CD8-positive, alpha-beta memory T cell (primary cell): ENCODE measurements around the gene JADE2. TPM values are rescaled to one million over a fixed set of nuclear protein-coding genes. Genes with fewer than 3 reads are reported as not detected.
"Not testable (repeated sequence)": the region's sequence is repeated elsewhere in the genome, so short reads cannot be mapped to it uniquely, and the experiment has no call there.

Experiments used
- CTCF ChIA-PET: fragments of 350-600 bp; sonication (Branson Sonifier 250); formaldehyde crosslinking; loops from one replicate; lab custom pipeline; 2021; ENCODE audit warnings: antibody characterized with exemption; lab: Charles Lee
- POLR2A ChIA-PET: fragments of 350-600 bp; sonication (Branson Sonifier 250); formaldehyde crosslinking; loops from one replicate; lab custom pipeline; 2021; ENCODE audit warnings: antibody characterized with exemption; lab: Charles Lee
- DNase-seq, 5 donors: peaks; one replicate each; pipeline versions ENCODE4 v3.0.0 to v3.0.0-alpha.2; 2020 to 2022; ENCODE audit warnings: mixed read lengths in 1 of 5
- H3K27ac ChIP-seq: one replicate; pipeline ENCODE4 v1.7.0; 2013; ENCODE audit warnings: low read depth, mild to moderate bottlenecking, low read length, moderate library complexity
- H3K27me3 ChIP-seq: 2 replicates; pipeline ENCODE4 v1.7.0; 2013; ENCODE audit warnings: low read length, mild to moderate bottlenecking; ENCODE audit not compliant: insufficient read depth, poor library complexity, severe bottlenecking
- H3K36me3 ChIP-seq: 2 replicates; pipeline ENCODE4 v1.7.0; 2013; ENCODE audit warnings: mild to moderate bottlenecking, low read length, moderate library complexity; ENCODE audit not compliant: insufficient read depth
- H3K4me1 ChIP-seq: 2 replicates; pipeline ENCODE4 v1.7.0; 2013; ENCODE audit warnings: mild to moderate bottlenecking, low read length, moderate library complexity; ENCODE audit not compliant: insufficient read depth
- H3K4me3 ChIP-seq: 2 replicates; pipeline ENCODE4 v1.7.0; 2013; ENCODE audit warnings: mild to moderate bottlenecking, low read length
- H3K9me3 ChIP-seq: 2 replicates; pipeline ENCODE4 v1.7.0; 2013; ENCODE audit warnings: mild to moderate bottlenecking, low read length
- H3K27ac Mint-ChIP-seq, 8 donors: one replicate each; pipeline ENCODE4 v1.8.0; 2020 to 2021; ENCODE audit warnings: mixed read lengths in 8 of 8, mild to moderate bottlenecking in 6 of 8, inconsistent platforms in 3 of 8, moderate library complexity in 3 of 8
- H3K27me3 Mint-ChIP-seq, 2 donors: one replicate each; pipeline ENCODE4 v1.8.0; 2020 to 2021; ENCODE audit warnings: mixed read lengths in 2 of 2, mild to moderate bottlenecking in 1 of 2, moderate library complexity in 1 of 2
- H3K36me3 Mint-ChIP-seq, 3 donors: one replicate each; pipeline ENCODE4 v1.8.0; 2020 to 2021; ENCODE audit warnings: mixed read lengths in 3 of 3, inconsistent platforms in 1 of 3, mild to moderate bottlenecking in 1 of 3
- H3K4me1 Mint-ChIP-seq, 3 donors: one replicate each; pipeline ENCODE4 v1.8.0; 2020 to 2021; ENCODE audit warnings: mixed read lengths in 3 of 3, inconsistent platforms in 1 of 3, mild to moderate bottlenecking in 1 of 3
- H3K4me3 Mint-ChIP-seq, 7 donors: one replicate each; pipeline ENCODE4 v1.8.0; 2020 to 2021; ENCODE audit warnings: mixed read lengths in 7 of 7, mild to moderate bottlenecking in 6 of 7, moderate library complexity in 4 of 7, inconsistent platforms in 2 of 7
- H3K9me3 Mint-ChIP-seq, 5 donors: one replicate each; pipeline ENCODE4 v1.8.0; 2020 to 2022; ENCODE audit warnings: mixed read lengths in 5 of 5, mild to moderate bottlenecking in 3 of 5, moderate library complexity in 2 of 5, inconsistent platforms in 1 of 5
- polyA plus RNA-seq: library from polyadenylated mRNA; unstranded; fragments of 300-500 nt; fragmentation: Illumina TruSeq; gene quantifications from one replicate; pipeline ENCODE4 v1.2.3, GENCODE V29; 2021
- total RNA-seq, 2 experiments: library from RNA; stranded (reverse); gene quantifications; one replicate each; pipeline ENCODE4 v1.2.3, GENCODE V29; 2021

Gene JADE2
- total and polyA plus RNA-seq, 3 experiments from 2014 or later = 47.1 to 107 (median 105) TPM

- peaks cover 51% of the 10 kb centered on the region for H3K36me3 ChIP-seq
- ChIA-PET POLR2A (interaction anchor here (1.0 kb wide), 1 partner anchor 13 kb away, joined by 3 read pairs; no protein-coding TSS in a partner anchor), CTCF (interaction anchor here (1.5 kb wide), 2 partner anchors 24 to 139 kb away, joined by 3 to 5 read pairs; partner anchors contain the start of gene CDKN2AIPNL)
- H3K36me3 Mint-ChIP-seq = peaks cover 0 to 87% (median 1%) of the 10 kb centered on the region in 3 donors
- H3K27me3 Mint-ChIP-seq = peaks cover 0 to 1% of the 10 kb centered on the region in 2 donors
- H3K4me1 ChIP-seq = peaks cover 49% of the 10 kb centered on the region
- peaks cover 55 to 81% (median 62%) of the 10 kb centered on the region in 3 donors for H3K4me1 Mint-ChIP-seq
- peak overlapping the region in 2 of 7 donors; percentile 31 to 32 for H3K4me3 Mint-ChIP-seq
- no peaks in the 10 kb centered on the region for H3K9me3 Mint-ChIP-seq
- no peak overlapping the region for H3K4me3 ChIP-seq
- H3K27ac Mint-ChIP-seq = peak overlapping the region; percentile 51 to 93 (median 78)
- peak in 1 of 5 donors; percentile 26 for DNase-seq
- H3K27ac ChIP-seq = no peak overlapping the region
- H3K9me3 ChIP-seq = no peaks in the 10 kb centered on the region
- no peaks in the 10 kb centered on the region for H3K27me3 ChIP-seq
Measured at GRCh38 chr5:134550271-134551214, 25.1 kb downstream of the JADE2 start.

- Mint-ChIP-seq H3K27ac (peak overlapping the region; percentile 4 to 95 (median 40)), H3K4me3 (no peak overlapping the region), H3K9me3 (no peaks in the 10 kb centered on the region), H3K27me3 (peaks cover 0 to 1% of the 10 kb centered on the region in 2 donors), H3K4me1 (peaks cover 62 to 85% (median 67%) of the 10 kb centered on the region in 3 donors), H3K36me3 (peaks cover 0 to 86% (median 8%) of the 10 kb centered on the region in 3 donors)
- Histone ChIP-seq H3K4me3 (no peak overlapping the region), H3K9me3 (no peaks in the 10 kb centered on the region), H3K4me1 (peaks cover 59% of the 10 kb centered on the region), H3K27me3 (no peaks in the 10 kb centered on the region), H3K36me3 (peaks cover 53% of the 10 kb centered on the region), H3K27ac (no peak overlapping the region)
- no peak for DNase-seq
- POLR2A ChIA-PET = interaction anchor here (0.6 kb wide), 1 partner anchor 180 kb away, joined by 3 read pairs; the partner anchor contains the start of gene UBE2B
- CTCF ChIA-PET = interaction anchor here (1.5 kb wide), 1 partner anchor 25 kb away, joined by 5 read pairs; no protein-coding TSS in a partner anchor
Measured at GRCh38 chr5:134551901-134552300, 26.4 kb downstream of the JADE2 start.

DNA sequence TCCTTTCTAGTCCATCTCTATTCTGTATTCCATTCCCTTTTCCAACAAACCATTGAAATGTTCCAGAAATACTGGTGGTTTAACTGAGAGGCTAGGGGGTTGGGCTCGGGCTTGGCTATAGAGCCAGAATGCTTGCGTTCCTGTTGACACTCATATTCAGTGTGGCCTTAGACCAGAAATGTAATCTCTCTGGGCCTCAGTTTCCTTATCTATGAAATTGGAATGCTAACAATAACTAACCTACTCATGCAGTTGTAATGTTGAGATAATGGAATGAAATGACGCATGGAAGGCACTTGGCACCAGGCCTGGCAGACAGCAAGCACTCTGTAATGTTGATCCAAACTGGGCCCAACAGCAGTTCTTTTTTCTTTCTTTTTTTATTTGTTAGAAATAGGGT lies 26.8 kb downstream of the JADE2 start:
- no peak overlapping the region for H3K4me3 Mint-ChIP-seq
- no peaks in the 10 kb centered on the region for H3K9me3 Mint-ChIP-seq
- no peak for DNase-seq
- H3K4me1 Mint-ChIP-seq = peaks cover 60 to 83% (median 66%) of the 10 kb centered on the region in 3 donors
- peak overlapping the region in 5 of 8 donors; percentile 17 to 91 (median 70) for H3K27ac Mint-ChIP-seq
- POLR2A ChIA-PET = interaction anchor here (0.6 kb wide), 1 partner anchor 181 kb away, joined by 3 read pairs; the partner anchor contains the start of gene UBE2B
- H3K4me3 ChIP-seq = no peak overlapping the region
- H3K27me3 ChIP-seq = no peaks in the 10 kb centered on the region
- H3K9me3 ChIP-seq = no peaks in the 10 kb centered on the region
- H3K27me3 Mint-ChIP-seq = peaks cover 0 to 1% of the 10 kb centered on the region in 2 donors
- H3K36me3 ChIP-seq = peaks cover 50% of the 10 kb centered on the region
- no peak overlapping the region for H3K27ac ChIP-seq
- peaks cover 0 to 82% (median 7%) of the 10 kb centered on the region in 3 donors for H3K36me3 Mint-ChIP-seq
- H3K4me1 ChIP-seq = peaks cover 59% of the 10 kb centered on the region
- CTCF ChIA-PET = interaction anchor here (0.7 kb wide), 1 partner anchor 25 kb away, joined by 3 read pairs; no protein-coding TSS in a partner anchor

GRCh38 chr5:134552716-134553115 lies 27.2 kb downstream of the JADE2 start:
- H3K4me3 Mint-ChIP-seq, H3K27me3 ChIP-seq, H3K27ac ChIP-seq, DNase-seq, H3K9me3 ChIP-seq, H3K9me3 Mint-ChIP-seq, H3K27me3 Mint-ChIP-seq, H3K4me3 ChIP-seq, POLR2A ChIA-PET: not testable (repeated sequence)
- Histone ChIP-seq H3K4me1 (peaks cover 56% of the 10 kb centered on the region), H3K36me3 (peaks cover 46% of the 10 kb centered on the region)
- CTCF ChIA-PET = interaction anchor here (0.7 kb wide), 1 partner anchor 25 kb away, joined by 3 read pairs; no protein-coding TSS in a partner anchor
- peak overlapping the region in 2 of 8 donors; percentile 43 to 91 for H3K27ac Mint-ChIP-seq
- peaks cover 58 to 79% (median 66%) of the 10 kb centered on the region in 3 donors for H3K4me1 Mint-ChIP-seq
- H3K36me3 Mint-ChIP-seq = peaks cover 0 to 78% (median 7%) of the 10 kb centered on the region in 3 donors

DNA sequence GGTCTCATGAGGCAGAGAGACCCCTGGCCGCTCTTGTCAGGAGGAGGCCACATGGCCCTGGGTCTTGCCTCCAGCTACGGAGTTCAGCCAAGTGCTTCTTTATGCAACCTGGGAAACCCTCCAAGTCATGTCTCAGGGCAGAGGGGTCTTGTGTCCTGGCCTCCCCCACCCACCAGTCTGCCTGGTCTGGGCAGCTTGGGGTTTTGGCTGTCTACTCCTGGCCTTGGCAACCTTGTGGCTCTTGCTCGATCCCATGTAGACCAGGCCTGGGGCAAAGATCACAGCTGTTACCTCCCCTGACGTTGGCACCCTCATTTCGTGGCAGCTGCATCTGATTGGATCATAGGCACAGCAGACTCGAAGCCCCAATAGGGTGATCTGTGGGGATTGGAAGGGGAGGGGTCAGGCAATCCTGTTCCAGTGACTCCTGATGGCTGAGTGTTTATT lies 28.4 kb downstream of the JADE2 start:
- ChIA-PET POLR2A (interaction anchor here (0.6 kb wide), 1 partner anchor 1502 kb away, joined by 3 read pairs; the partner anchor contains the start of gene HSPA4), CTCF (interaction anchor here (1.2 to 1.6 kb wide), 4 partner anchors 13 to 252 kb away, joined by 3 to 6 read pairs (median 3); no protein-coding TSS in a partner anchor)
- no peak overlapping the region for H3K27ac ChIP-seq
- H3K27me3 Mint-ChIP-seq = peaks cover 0 to 1% of the 10 kb centered on the region in 2 donors
- no peaks in the 10 kb centered on the region for H3K9me3 ChIP-seq
- peaks cover 45% of the 10 kb centered on the region for H3K4me1 ChIP-seq
- H3K36me3 Mint-ChIP-seq = peaks cover 0 to 72% (median 7%) of the 10 kb centered on the region in 3 donors
- H3K9me3 Mint-ChIP-seq = no peaks in the 10 kb centered on the region
- DNase-seq = no peak
- H3K27ac Mint-ChIP-seq = peak overlapping the region; percentile 74 to 98 (median 93)
- H3K4me1 Mint-ChIP-seq = peaks cover 51 to 67% (median 62%) of the 10 kb centered on the region in 3 donors
- H3K4me3 Mint-ChIP-seq = peak overlapping the region in 3 of 7 donors; percentile 26 to 62 (median 47)
- peaks cover 38% of the 10 kb centered on the region for H3K36me3 ChIP-seq
- no peaks in the 10 kb centered on the region for H3K27me3 ChIP-seq
- H3K4me3 ChIP-seq = no peak overlapping the region

- POLR2A ChIA-PET = interaction anchor here (0.7 kb wide), 1 partner anchor 27 kb away, joined by 5 read pairs; no protein-coding TSS in a partner anchor
- Mint-ChIP-seq H3K36me3 (peaks cover 0 to 75% (median 7%) of the 10 kb centered on the region in 3 donors), H3K4me3 (peak overlapping the region in 6 of 7 donors; percentile 46 to 62 (median 48)), H3K27ac (peak overlapping the region; percentile 84 to 98 (median 96)), H3K9me3 (no peaks in the 10 kb centered on the region), H3K4me1 (peaks cover 49 to 70% (median 57%) of the 10 kb centered on the region in 3 donors), H3K27me3 (peaks cover 0 to 1% of the 10 kb centered on the region in 2 donors)
- Histone ChIP-seq H3K27me3 (no peaks in the 10 kb centered on the region), H3K9me3 (no peaks in the 10 kb centered on the region), H3K4me1 (peaks cover 38% of the 10 kb centered on the region), H3K4me3 (no peak overlapping the region), H3K36me3 (peaks cover 44% of the 10 kb centered on the region), H3K27ac (peak overlapping the region; percentile 55)
- peak in 4 of 5 donors; percentile 28 to 61 (median 44) for DNase-seq
- CTCF ChIA-PET = interaction anchor here (1.1 to 2.2 kb wide), 8 partner anchors 12 to 252 kb away, joined by 3 to 12 read pairs (median 4); partner anchors contain the start of gene CDKN2AIPNL
Measured at GRCh38 chr5:134554319-134555222, 29.1 kb downstream of the JADE2 start.
